ENCODE data around the gene CBL. TPM values are rescaled to one million over a fixed set of nuclear protein-coding genes. Genes with fewer than 3 reads are reported as not detected.

Gene CBL
- total RNA-seq, 1 experiment from 2014 or later: 45.6 TPM

- H3K27ac Mint-ChIP-seq: peak within 1 kb of the TSS; percentile 100
- TF ChIP-seq TEAD1 (CRISPR knock-in tag; IDR thresholded peaks at IDR 0.05) (peak; percentile 47; the same call in 1 of the 2 replicates), MAX (CRISPR knock-in tag; IDR thresholded peaks at IDR 0.05) (peak; percentile 76), ARID4B (CRISPR knock-in tag; IDR thresholded peaks at IDR 0.05; ENCODE audit: borderline replicate concordance) (peak; percentile 67; the same call in 1 of the 2 replicates), USF1 (CRISPR knock-in tag; IDR thresholded peaks at IDR 0.05) (peak; percentile 35; the same call in 1 of the 2 replicates), SOX15 (CRISPR knock-in tag; IDR thresholded peaks at IDR 0.05) (no peak), ZNF425 (CRISPR knock-in tag; conservative IDR thresholded peaks at IDR 0.05) (no peak), SP1 (CRISPR knock-in tag; conservative IDR thresholded peaks at IDR 0.05) (peak; percentile 95), RELA (CRISPR knock-in tag; IDR thresholded peaks at IDR 0.05; ENCODE audit: borderline replicate concordance) (0 out of 2 replicates have a peak, but pooled peaks have one; percentile 31), STAT6 (CRISPR knock-in tag; conservative IDR thresholded peaks at IDR 0.05; ENCODE audit: low read depth) (no peak), MYBL2 (CRISPR knock-in tag; IDR thresholded peaks at IDR 0.05) (peak; percentile 99), CREM (CRISPR knock-in tag; IDR thresholded peaks at IDR 0.05) (peak; percentile 79), ZNF281 (CRISPR knock-in tag; IDR thresholded peaks at IDR 0.05) (0 out of 2 replicates have a peak, but pooled peaks have one; percentile 20), ZNF232 (CRISPR knock-in tag; IDR thresholded peaks at IDR 0.05) (peak; percentile 56; the same call in 1 of the 2 replicates), FOXK1 (CRISPR knock-in tag; IDR thresholded peaks at IDR 0.05) (peak; percentile 86), ATF3 (CRISPR knock-in tag; conservative IDR thresholded peaks at IDR 0.05) (no peak), RORB (CRISPR knock-in tag; IDR thresholded peaks at IDR 0.05) (no peak), NFYB (CRISPR knock-in tag; conservative IDR thresholded peaks at IDR 0.05; ENCODE audit: low read depth) (peak; percentile 84), IRF2 (CRISPR knock-in tag; IDR thresholded peaks at IDR 0.05; ENCODE audit: borderline replicate concordance, low read depth) (no peak)
These were observed 128.2 kb downstream of the CBL start, which contains the start of gene RNF26 for GRCh38 chr11:119334174-119334930. RNF26 (plus strand) TSS chr11:119334527; CDS start chr11:119335123, 596 bp downstream.

More at GRCh38 chr11:119334174-119334930, 128.2 kb downstream of the CBL start, which contains the start of gene RNF26:
- ChIA-PET CTCF (interaction anchor here (0.9 to 2.5 kb wide), 11 partner anchors 8 to 181 kb away, joined by 3 to 48 read pairs (median 5); partner anchors contain the start of genes CBL, MCAM and USP2), POLR2A (interaction anchor here (1.1 to 1.3 kb wide), 2 partner anchors 15 to 19 kb away, joined by 4 to 5 read pairs; no protein-coding TSS in a partner anchor)
- DNase-seq (ENCODE audit: low spot score): peak; percentile 95
- Mint-ChIP-seq H3K4me3 (peak within 1 kb of the TSS; percentile 100), H3K4me1 (peaks cover 44% of the 10 kb centered on the region), H3K36me3 (peaks cover 7% of the 10 kb centered on the region), H3K9me3 (no peaks in the 10 kb centered on the region), H3K27me3 (ENCODE audit: low read depth) (peaks cover 11% of the 10 kb centered on the region)
- ATAC-seq: peak; percentile 82
